Pancreas (tissue), 10 donors: ENCODE data around the gene TNFRSF13B. TPM values are rescaled to one million over a fixed set of nuclear protein-coding genes. Genes with fewer than 3 reads are reported as not detected.

Experiments used
- ATAC-seq, 4 donors: fragments of 200-7000 bp; cut with Tn5 transposase; one replicate each; pipeline versions ENCODE4 v1.8.0 to v1.9.1; 2020; ENCODE audit warnings: mild to moderate bottlenecking in 4 of 4, moderate library complexity in 4 of 4
- DNase-seq, 6 donors: peaks; one replicate each; pipeline ENCODE4 v3.0.0-alpha.2; 2020
- FAIRE-seq: peaks from 2 replicates; lab custom pipeline; 2012; peaks lifted over from hg19 to GRCh38; lab: Jason Lieb, UNC
- H3K27ac ChIP-seq, 4 donors: fragments of 200-600 bp; sonication (generic); 1 replicate in 3 of 4; 2 replicates in 1 of 4; pipeline versions ENCODE4 v1.5.0 to v1.8.0; 2020
- H3K27me3 ChIP-seq, 4 donors: fragments of 200-600 bp; one replicate each; pipeline ENCODE4 v1.8.0; 2021
- H3K36me3 ChIP-seq, 3 donors: fragments of 200-600 bp; sonication (generic) in 1 of 3; one replicate each; pipeline versions ENCODE4 v1.5.0 to v1.8.0; 2020 to 2021
- H3K4me1 ChIP-seq, 3 donors: fragments of 200-600 bp; one replicate each; pipeline ENCODE4 v1.8.0; 2021
- H3K4me3 ChIP-seq, 4 donors: fragments of 200-600 bp; sonication (generic) in 2 of 4; one replicate each; pipeline versions ENCODE4 v1.5.0 to v1.8.0; 2020 to 2021
- H3K9me3 ChIP-seq, 4 donors: fragments of 200-600 bp; one replicate each; pipeline ENCODE4 v1.8.0; 2021
- CTCF ChIP-seq, 4 donors: fragments of 200-600 bp; sonication (generic) in 3 of 4; IDR thresholded peaks; one replicate each; pipeline versions ENCODE4 v1.5.0 to v1.8.0; 2021; ENCODE audit warnings: antibody characterized with exemption in 4 of 4
- WGBS, 2 donors: extraction: QIAGEN DNeasy Blood & Tissue Kit; methylation state at CpG; one replicate each; pipeline ENCODE4 v1.1.7; 2013; 5-methylcytosine and 5-hydroxymethylcytosine counted together
- intact Hi-C, 3 donors: fragments of 100-400 bp; cut with DNase I; formaldehyde crosslinking; loops; one replicate each; pipeline versions ENCODE4 v1.11.1 to v1.14.2; 2022
- polyA plus RNA-seq, 2 donors: library from polyadenylated mRNA; stranded (reverse); fragments of 200-250 nt; gene quantifications; one replicate each; pipeline ENCODE4 v1.2.3, GENCODE V29; 2013
- total RNA-seq, 6 donors: library from RNA; stranded (reverse); fragmentation: NEBNext Ultra II Directional in 4 of 6; extraction: Animal tissue kit (Norgen Biotek cat#: 25700) in 4 of 6; gene quantifications; one replicate each; pipeline versions ENCODE4 v1.2.1 to v1.2.4, GENCODE V29; 2021 to 2023
- donor health status: healthy with polysubstance abuse.
- donor health status: DM: no; HTN: no; CAD: no; lungs with moderate emphysema.
- donor health status: DM: no; HTN: no; CAD: no.
- donor health status: control.
- donor health status: control.
- donor health status: Bipolar disorder and iron deficiency.
- donor health status: DM: yes; HTN: yes; CAD: no.
- donor health status: DM: no; HTN: no; CAD: no.
- donor health status: DM: no; HTN: no; CAD: no.
- donor health status: DM: yes; HTN: yes; CAD: no.

TNFRSF13B gene
- total and polyA plus RNA-seq, 8 donors, result 0.16 TPM; not detected in 7

DNA sequence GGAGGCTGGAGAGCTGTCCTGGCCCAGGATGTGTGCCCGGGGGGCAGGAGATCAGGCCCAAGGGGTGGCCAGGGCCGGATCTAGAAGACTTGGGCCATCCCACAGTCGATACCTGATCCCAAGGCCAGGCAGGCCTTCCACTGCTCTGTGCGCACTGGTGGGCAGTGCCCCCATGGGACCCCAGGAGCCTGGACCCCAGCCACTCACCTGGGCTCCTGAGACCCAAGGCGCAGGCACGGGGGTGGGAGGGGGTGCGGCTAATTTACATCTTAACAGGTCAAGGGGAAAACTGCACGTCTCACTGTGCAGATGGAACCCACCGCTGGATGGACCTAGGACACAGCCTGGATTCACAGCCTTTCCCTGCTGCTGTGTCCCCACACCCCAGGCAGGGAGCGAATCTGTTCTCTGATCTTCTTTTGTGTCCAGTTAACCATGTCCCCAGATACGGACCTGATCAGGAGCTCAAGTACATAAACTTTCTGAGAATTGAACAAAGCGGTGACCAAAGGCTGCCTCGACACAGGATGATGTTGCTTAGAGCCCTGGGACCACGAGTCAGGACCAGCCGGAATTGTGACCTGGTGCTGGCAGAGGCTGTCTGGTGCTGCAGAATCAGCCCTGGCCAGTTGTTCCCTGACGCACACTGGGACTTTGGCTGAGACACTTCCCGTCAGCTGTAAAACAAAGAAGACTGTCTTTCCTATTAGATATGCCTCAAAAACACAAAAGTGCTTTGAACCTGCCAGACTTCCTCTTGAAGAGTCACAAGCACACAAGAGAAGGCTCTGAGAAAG is 60.6 kb downstream of the TNFRSF13B start:
- ATAC-seq, result no peak
- H3K4me1 ChIP-seq, result no peaks in the 10 kb centered on the region
- WGBS, 2 donors, result 88 to 93% methylated on average over 17 of the region's 17 CpGs
- no peaks in the 10 kb centered on the region for H3K36me3 ChIP-seq
- DNase-seq, result no peak
- H3K9me3 ChIP-seq, result no peaks in the 10 kb centered on the region
- no peak for TF ChIP-seq CTCF (IDR thresholded peaks at IDR 0.05)
- H3K4me3 ChIP-seq, result no peak overlapping the region
- H3K27me3 ChIP-seq, result no peaks in the 10 kb centered on the region
- intact Hi-C loops, result no loop called here
- no peak for FAIRE-seq
- H3K27ac ChIP-seq, result no peak overlapping the region

GRCh38 chr17:16910341-16910740 is 61.6 kb downstream of the TNFRSF13B start:
- no peaks in the 10 kb centered on the region for H3K9me3 ChIP-seq
- H3K27ac ChIP-seq, result no peak overlapping the region
- no peak for TF ChIP-seq CTCF (IDR thresholded peaks at IDR 0.05)
- intact Hi-C loops, result no loop called here
- ATAC-seq (no peak), DNase-seq (no peak), FAIRE-seq (no peak)
- 80 to 87% methylated on average over 8 of the region's 8 CpGs for WGBS, 2 donors
- no peak overlapping the region for H3K4me3 ChIP-seq
- H3K27me3 ChIP-seq, result no peaks in the 10 kb centered on the region
- no peaks in the 10 kb centered on the region for H3K36me3 ChIP-seq
- H3K4me1 ChIP-seq, result no peaks in the 10 kb centered on the region

- WGBS, 2 donors, result 66 to 67% methylated on average over 13 of the region's 13 CpGs
- intact Hi-C loops, result no loop called here
- no peak for FAIRE-seq
- no peaks in the 10 kb centered on the region for H3K9me3 ChIP-seq
- no peak for ATAC-seq
- no peaks in the 10 kb centered on the region for H3K4me1 ChIP-seq
- no peak for TF ChIP-seq CTCF (IDR thresholded peaks at IDR 0.05)
- no peak overlapping the region for H3K4me3 ChIP-seq
- DNase-seq, result no peak
- H3K36me3 ChIP-seq, result no peaks in the 10 kb centered on the region
- no peak overlapping the region for H3K27ac ChIP-seq
- H3K27me3 ChIP-seq, result no peaks in the 10 kb centered on the region
Observed at GRCh38 chr17:16909472-16910246, 62.3 kb downstream of the TNFRSF13B start.

GRCh38 chr17:16908273-16908672 is 63.6 kb downstream of the TNFRSF13B start:
- Histone ChIP-seq H3K4me3 (no peak overlapping the region), H3K27me3 (no peaks in the 10 kb centered on the region), H3K36me3 (no peaks in the 10 kb centered on the region), H3K27ac (no peak overlapping the region), H3K9me3 (no peaks in the 10 kb centered on the region), H3K4me1 (no peaks in the 10 kb centered on the region)
- ATAC-seq (no peak), DNase-seq (no peak), FAIRE-seq (no peak)
- 87 to 90% methylated on average over 3 of the region's 3 CpGs for whole genome bisulfite sequencing, 2 donors
- no peak for TF ChIP-seq CTCF (IDR thresholded peaks at IDR 0.05)
- intact Hi-C loops, result no loop called here
